ENCODE data around the gene SPATA6. TPM values are rescaled to one million over a fixed set of nuclear protein-coding genes. Genes with fewer than 3 reads are reported as not detected.

Gene SPATA6
- total and polyA plus RNA-seq, 2 of the 8 experiments (the other 6 are each of a cell fraction or from before 2014, with no cell fraction given): 2.4 to 17.2 TPM

- TF ChIP-seq POU5F1 (IDR thresholded peaks at IDR 0.05; ENCODE audit: low read depth, low read length) (no peak), RAD21 (IDR thresholded peaks at IDR 0.05 in 1 of 2, conservative IDR thresholded peaks at IDR 0.05 in 1 of 2; ENCODE audit: low read depth in 2 of 2, low read length in 2 of 2) (no peak), GABPA (IDR thresholded peaks at IDR 0.05; ENCODE audit: borderline replicate concordance, insufficient read depth, low read length) (no peak), NRF1 (IDR thresholded peaks at IDR 0.05; ENCODE audit: low read depth, low read length) (no peak)
- TF ChIP-seq, protein P1, sequence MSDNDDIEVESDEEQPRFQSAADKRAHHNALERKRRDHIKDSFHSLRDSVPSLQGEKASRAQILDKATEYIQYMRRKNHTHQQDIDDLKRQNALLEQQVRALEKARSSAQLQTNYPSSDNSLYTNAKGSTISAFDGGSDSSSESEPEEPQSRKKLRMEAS (IDR thresholded peaks at IDR 0.05): no peak
- TF ChIP-seq, protein P2, sequence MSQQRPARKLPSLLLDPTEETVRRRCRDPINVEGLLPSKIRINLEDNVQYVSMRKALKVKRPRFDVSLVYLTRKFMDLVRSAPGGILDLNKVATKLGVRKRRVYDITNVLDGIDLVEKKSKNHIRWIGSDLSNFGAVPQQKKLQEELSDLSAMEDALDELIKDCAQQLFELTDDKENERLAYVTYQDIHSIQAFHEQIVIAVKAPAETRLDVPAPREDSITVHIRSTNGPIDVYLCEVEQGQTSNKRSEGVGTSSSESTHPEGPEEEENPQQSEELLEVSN (IDR thresholded peaks at IDR 0.05): no peak
Measured at GRCh38 chr1:48402599-48402998, 69.4 kb downstream of the SPATA6 start (continued).

Data from H1 (cell line).